Transverse colon (tissue), 4 donors: ENCODE measurements around the gene TMEM62. TPM values are rescaled to one million over a fixed set of nuclear protein-coding genes. Genes with fewer than 3 reads are reported as not detected.

ENCODE experiments used
- DNase-seq: peaks from one replicate; pipeline ENCODE4 v3.0.0-alpha.2; 2019
- H3K27ac ChIP-seq, 4 donors: fragments of 200-600 bp; sonication (generic); 2 replicates each; pipeline ENCODE4 v1.5.1; 2016 to 2018; ENCODE audit warnings: inconsistent platforms in 4 of 4
- H3K27me3 ChIP-seq: fragments of 200-600 bp; sonication (generic); 2 replicates; pipeline ENCODE4 v1.5.1; 2017; ENCODE audit warnings: inconsistent platforms
- H3K36me3 ChIP-seq, 4 donors: fragments of 200-600 bp; sonication (generic); 2 replicates each; pipeline ENCODE4 v1.5.1; 2017 to 2019; ENCODE audit warnings: inconsistent platforms in 4 of 4
- H3K4me1 ChIP-seq, 4 donors: fragments of 200-600 bp; sonication (generic); 2 replicates each; pipeline ENCODE4 v1.5.1; 2017 to 2020; ENCODE audit warnings: inconsistent platforms in 4 of 4
- H3K4me3 ChIP-seq, 4 donors: fragments of 200-600 bp; sonication (generic); 1 replicate in 1 of 4; 2 replicates in 3 of 4; pipeline versions ENCODE4 v1.5.1 to v1.6.1; 2017 to 2019; ENCODE audit warnings: inconsistent platforms in 4 of 4
- H3K9me3 ChIP-seq, 2 donors: fragments of 200-600 bp; sonication (generic); 2 replicates each; pipeline ENCODE4 v1.5.1; 2017 to 2019; ENCODE audit warnings: inconsistent platforms in 2 of 2
- CTCF ChIP-seq, 5 experiments: fragments of 200-600 bp in 3 of 5; fragments of 450-650 bp in 2 of 5; sonication (generic) in 3 of 5; IDR thresholded peaks; 1 replicate in 2 of 5; 2 replicates in 3 of 5; pipeline ENCODE4 v1.5.1; 2016 to 2017; ENCODE audit warnings: antibody characterized with exemption in 5 of 5, inconsistent platforms in 3 of 5, mild to moderate bottlenecking in 2 of 5, moderate library complexity in 1 of 5
- EP300 ChIP-seq: sonication (generic); formaldehyde crosslinking; IDR thresholded peaks from one replicate; pipeline ENCODE4 v1.6.1; 2017; ENCODE audit warnings: antibody characterized with exemption, low read depth
- POLR2A ChIP-seq: fragments of 450-650 bp; IDR thresholded peaks from one replicate; pipeline ENCODE4 v1.6.1; 2016; ENCODE audit warnings: antibody characterized with exemption, mild to moderate bottlenecking, moderate library complexity
- POLR2AphosphoS5 ChIP-seq, 3 donors: sonication (generic); formaldehyde crosslinking; IDR thresholded peaks; one replicate each; pipeline ENCODE4 v1.6.1; 2016; ENCODE audit warnings: antibody characterized with exemption in 3 of 3
- WGBS, 2 donors: methylation state at CpG; one replicate each; pipeline ENCODE4 v1.1.5; 2018; ENCODE audit warnings: low coverage in 1 of 2; 5-methylcytosine and 5-hydroxymethylcytosine counted together
- in situ Hi-C, 4 donors: fragments of 200-750 bp; cut with MboI; loops; one replicate each; pipeline versions ENCODE4 v1.15.0 to v1.15.1; 2017; ENCODE audit warnings: low sequenced_read_pairs in 3 of 4, low pct_ligation_motif_present in 1 of 4, low pct_unique_long_range_greater_than_20kb in 1 of 4
- intact Hi-C: fragments of 100-400 bp; cut with DNase I; formaldehyde crosslinking; loops from one replicate; pipeline ENCODE4 v1.15.1; 2023; ENCODE audit warnings: low total_unique reads
- total RNA-seq, 4 donors: library from RNA; depleted of rRNA; stranded (reverse); fragments of >200 nt; gene quantifications; one replicate each; pipeline ENCODE4 v1.1.0, GENCODE V29; 2016

The TMEM62 gene
- total RNA-seq, 4 donors from 2014 or later = 21.3 to 367 (median 39.6) TPM

GRCh38 chr15:43096411-43096810 is 37.0 kb upstream of the TMEM62 start:
- no peak for TF ChIP-seq POLR2A
- TF ChIP-seq CTCF (IDR thresholded peaks at IDR 0.05) = no peak
- TF ChIP-seq EP300 = no peak
- no peak for TF ChIP-seq POLR2AphosphoS5 (IDR thresholded peaks at IDR 0.05)

GRCh38 chr15:43099105-43099845 is 34.1 kb upstream of the TMEM62 start:
- no peak for TF ChIP-seq POLR2AphosphoS5 (IDR thresholded peaks at IDR 0.05)
- no peak for TF ChIP-seq CTCF (IDR thresholded peaks at IDR 0.05)
- no peak for TF ChIP-seq POLR2A
- no peak for TF ChIP-seq EP300
- Histone ChIP-seq H3K4me1 (peaks cover 2 to 41% (median 8%) of the 10 kb centered on the region in 4 donors), H3K9me3 (no peaks in the 10 kb centered on the region), H3K36me3 (no peaks in the 10 kb centered on the region), H3K27ac (no peak overlapping the region), H3K27me3 (no peaks in the 10 kb centered on the region), H3K4me3 (no peak overlapping the region)
- WGBS, 2 donors = 87 to 94% methylated on average over 8 to 10 of the region's 10 CpGs
- no peak for DNase-seq
- intact Hi-C loops = no loop called here
- in situ Hi-C loops = no loop called here

More at GRCh38 chr15:43096411-43096810, 37.0 kb upstream of the TMEM62 start:
- no peak overlapping the region for H3K4me3 ChIP-seq
- no peak overlapping the region for H3K27ac ChIP-seq
- WGBS, 2 donors = 77 to 100% methylated on average over 4 to 6 of the region's 6 CpGs
- peaks cover 0 to 44% (median 7%) of the 10 kb centered on the region in 4 donors for H3K4me1 ChIP-seq
- H3K27me3 ChIP-seq = no peaks in the 10 kb centered on the region
- no peaks in the 10 kb centered on the region for H3K36me3 ChIP-seq
- intact Hi-C loops = no loop called here
- no peaks in the 10 kb centered on the region for H3K9me3 ChIP-seq
- in situ Hi-C loops = no loop called here
- no peak for DNase-seq

- peaks cover 6 to 41% (median 12%) of the 10 kb centered on the region in 4 donors for H3K4me1 ChIP-seq
- intact Hi-C loops (no loop called here), in situ Hi-C loops (no loop called here)
- TF ChIP-seq POLR2AphosphoS5 (IDR thresholded peaks at IDR 0.05) (no peak), CTCF (IDR thresholded peaks at IDR 0.05) (no peak), EP300 (no peak), POLR2A (no peak)
- H3K4me3 ChIP-seq = no peak overlapping the region
- H3K27ac ChIP-seq = no peak overlapping the region
- no peaks in the 10 kb centered on the region for H3K9me3 ChIP-seq
- no peaks in the 10 kb centered on the region for H3K36me3 ChIP-seq
- H3K27me3 ChIP-seq = no peaks in the 10 kb centered on the region
- no peak for DNase-seq
Observed at GRCh38 chr15:43100971-43101370, 32.4 kb upstream of the TMEM62 start.

- no peak overlapping the region for H3K27ac ChIP-seq
- WGBS, 2 donors = 70 to 81% methylated on average over 1 of the region's 1 CpG
- no peak for TF ChIP-seq POLR2AphosphoS5 (IDR thresholded peaks at IDR 0.05)
- no peak for TF ChIP-seq EP300
- no peak for TF ChIP-seq POLR2A
- no peak for TF ChIP-seq CTCF (IDR thresholded peaks at IDR 0.05)
- H3K27me3 ChIP-seq = no peaks in the 10 kb centered on the region
- intact Hi-C loops = no loop called here
- H3K36me3 ChIP-seq = no peaks in the 10 kb centered on the region
- H3K9me3 ChIP-seq = no peaks in the 10 kb centered on the region
- no peak for DNase-seq
- H3K4me1 ChIP-seq = peaks cover 11 to 44% (median 19%) of the 10 kb centered on the region in 4 donors
- no peak overlapping the region for H3K4me3 ChIP-seq
- in situ Hi-C loops = no loop called here
Observed at GRCh38 chr15:43102187-43102586, 31.2 kb upstream of the TMEM62 start.
